ENCODE data around the gene DAAM2.

DAAM2 gene

DNA sequence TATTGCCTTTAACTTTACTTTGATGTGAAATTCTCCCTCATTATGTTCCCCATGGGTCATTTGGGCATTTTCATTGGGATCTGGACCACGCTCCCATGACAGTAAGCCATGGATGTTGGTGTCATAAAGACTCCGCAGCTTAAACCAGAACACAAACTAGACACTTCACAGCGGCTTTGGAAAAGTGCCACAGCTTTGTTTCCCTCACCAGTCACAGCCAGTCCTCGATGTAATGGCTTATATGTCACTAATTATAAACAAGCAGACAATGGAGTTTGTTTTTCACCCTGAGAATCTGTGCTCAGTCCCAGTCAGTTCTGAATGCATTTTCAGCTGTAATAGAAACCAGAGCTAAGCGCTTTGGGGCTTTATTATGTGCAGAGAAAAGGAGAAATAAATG, 23.2 kb upstream of the DAAM2 start:
- Mint-ChIP-seq H3K27ac (no peak overlapping the region), H3K27me3 (ENCODE audit: low read depth) (peaks cover 20% of the 10 kb centered on the region), H3K4me1 (peaks cover 14% of the 10 kb centered on the region), H3K36me3 (ENCODE audit: low read depth) (no peaks in the 10 kb centered on the region), H3K9me3 (peaks cover 5% of the 10 kb centered on the region), H3K4me3 (no peak overlapping the region)
- TF ChIP-seq, protein P1, sequence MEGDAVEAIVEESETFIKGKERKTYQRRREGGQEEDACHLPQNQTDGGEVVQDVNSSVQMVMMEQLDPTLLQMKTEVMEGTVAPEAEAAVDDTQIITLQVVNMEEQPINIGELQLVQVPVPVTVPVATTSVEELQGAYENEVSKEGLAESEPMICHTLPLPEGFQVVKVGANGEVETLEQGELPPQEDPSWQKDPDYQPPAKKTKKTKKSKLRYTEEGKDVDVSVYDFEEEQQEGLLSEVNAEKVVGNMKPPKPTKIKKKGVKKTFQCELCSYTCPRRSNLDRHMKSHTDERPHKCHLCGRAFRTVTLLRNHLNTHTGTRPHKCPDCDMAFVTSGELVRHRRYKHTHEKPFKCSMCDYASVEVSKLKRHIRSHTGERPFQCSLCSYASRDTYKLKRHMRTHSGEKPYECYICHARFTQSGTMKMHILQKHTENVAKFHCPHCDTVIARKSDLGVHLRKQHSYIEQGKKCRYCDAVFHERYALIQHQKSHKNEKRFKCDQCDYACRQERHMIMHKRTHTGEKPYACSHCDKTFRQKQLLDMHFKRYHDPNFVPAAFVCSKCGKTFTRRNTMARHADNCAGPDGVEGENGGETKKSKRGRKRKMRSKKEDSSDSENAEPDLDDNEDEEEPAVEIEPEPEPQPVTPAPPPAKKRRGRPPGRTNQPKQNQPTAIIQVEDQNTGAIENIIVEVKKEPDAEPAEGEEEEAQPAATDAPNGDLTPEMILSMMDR (IDR thresholded peaks at IDR 0.05; ENCODE audit: unreplicated experiment in 3 of 3): no peak

DNA sequence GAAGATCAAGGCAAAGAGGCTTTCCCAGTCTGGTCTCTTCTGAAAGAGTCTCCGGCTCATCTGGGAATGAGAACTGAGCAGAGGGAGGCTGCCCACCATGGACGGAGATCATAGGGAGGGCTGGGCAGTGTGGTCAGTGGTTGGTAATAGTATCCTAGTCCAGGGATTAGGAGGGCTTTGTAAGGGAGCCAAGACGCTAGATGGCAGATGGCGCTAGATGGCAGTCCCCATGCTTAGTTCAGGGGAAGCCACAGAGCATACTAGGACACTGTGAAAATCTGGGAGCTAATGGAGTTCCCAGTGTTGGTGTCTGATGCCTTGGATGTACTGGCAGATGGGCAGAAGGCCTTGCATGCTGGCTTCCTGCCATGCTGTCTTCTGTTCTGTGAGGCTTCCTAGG, 21.7 kb upstream of the DAAM2 start:
- H3K4me3 Mint-ChIP-seq: no peak overlapping the region
- H3K9me3 Mint-ChIP-seq: peaks cover 5% of the 10 kb centered on the region
- H3K27me3 Mint-ChIP-seq (ENCODE audit: low read depth): peaks cover 23% of the 10 kb centered on the region
- H3K36me3 Mint-ChIP-seq (ENCODE audit: low read depth): no peaks in the 10 kb centered on the region
- peaks cover 14% of the 10 kb centered on the region for H3K4me1 Mint-ChIP-seq
- TF ChIP-seq, protein P1 (IDR thresholded peaks at IDR 0.05; ENCODE audit: unreplicated experiment in 3 of 3): no peak
- H3K27ac Mint-ChIP-seq: no peak overlapping the region

DNA sequence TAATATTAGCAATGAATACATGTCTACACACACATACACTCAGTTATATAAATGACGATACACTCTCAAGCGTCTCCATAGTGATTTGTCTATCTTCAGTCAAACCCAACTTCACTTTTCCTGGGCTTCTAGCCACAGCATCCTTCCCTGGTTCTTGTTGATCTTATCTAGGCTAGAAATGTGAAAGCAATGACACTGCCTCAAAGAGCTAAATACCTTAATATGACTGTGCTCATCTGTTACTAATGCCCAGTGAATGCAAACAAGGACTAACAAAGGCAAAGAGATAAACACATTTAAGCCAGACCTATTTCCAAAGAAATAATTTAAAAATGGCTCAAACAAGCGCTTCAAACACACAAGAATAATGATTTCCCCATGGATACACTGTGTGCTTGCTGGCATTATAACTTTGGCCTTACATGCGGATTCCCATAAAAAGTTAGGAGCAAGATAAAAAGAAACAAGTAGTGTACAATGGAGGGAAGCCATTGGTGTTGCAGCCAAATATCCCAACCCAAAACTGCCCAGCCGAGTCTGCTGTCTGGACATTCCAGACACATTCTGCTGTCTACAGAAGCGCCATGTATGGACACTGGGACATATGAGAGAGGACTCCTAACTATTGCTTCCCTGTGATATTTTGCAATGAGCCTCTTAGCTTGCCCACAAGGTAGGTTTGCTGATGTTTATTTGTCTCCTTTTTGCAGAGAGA, 19.5 kb upstream of the DAAM2 start:
- Mint-ChIP-seq H3K4me1 (peaks cover 32% of the 10 kb centered on the region), H3K27me3 (ENCODE audit: low read depth) (peaks cover 19% of the 10 kb centered on the region), H3K9me3 (peaks cover 3% of the 10 kb centered on the region), H3K4me3 (no peak overlapping the region), H3K27ac (peak overlapping the region in 1 of 3 experiments; percentile 1), H3K36me3 (ENCODE audit: low read depth) (no peaks in the 10 kb centered on the region)
- TF ChIP-seq, protein P1 (IDR thresholded peaks at IDR 0.05; ENCODE audit: unreplicated experiment in 3 of 3): no peak

DNA sequence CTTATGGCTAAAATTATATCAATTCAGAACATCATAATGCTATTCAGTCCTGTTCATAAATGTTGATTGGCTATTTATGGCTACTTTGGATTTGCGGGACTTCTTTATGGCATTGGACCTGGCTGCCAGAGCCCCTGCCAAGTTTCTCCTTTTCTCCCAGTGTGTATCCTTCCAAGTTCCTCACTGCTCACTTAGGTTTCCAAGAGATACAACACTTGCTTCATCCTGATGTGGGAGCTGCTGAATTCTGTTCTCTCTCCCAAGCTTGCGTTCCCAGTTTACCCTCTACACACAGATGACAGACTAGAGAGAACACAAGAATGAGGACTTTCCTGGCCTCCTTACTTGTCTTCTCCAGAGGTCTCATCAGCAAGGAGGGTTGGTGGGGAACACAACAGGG, 18.4 kb upstream of the DAAM2 start:
- Mint-ChIP-seq H3K27me3 (ENCODE audit: low read depth) (peaks cover 19% of the 10 kb centered on the region), H3K36me3 (ENCODE audit: low read depth) (no peaks in the 10 kb centered on the region), H3K9me3 (no peaks in the 10 kb centered on the region), H3K4me1 (peaks cover 43% of the 10 kb centered on the region), H3K27ac (no peak overlapping the region), H3K4me3 (no peak overlapping the region)
- TF ChIP-seq, protein P1 (IDR thresholded peaks at IDR 0.05; ENCODE audit: unreplicated experiment in 3 of 3): no peak

DNA sequence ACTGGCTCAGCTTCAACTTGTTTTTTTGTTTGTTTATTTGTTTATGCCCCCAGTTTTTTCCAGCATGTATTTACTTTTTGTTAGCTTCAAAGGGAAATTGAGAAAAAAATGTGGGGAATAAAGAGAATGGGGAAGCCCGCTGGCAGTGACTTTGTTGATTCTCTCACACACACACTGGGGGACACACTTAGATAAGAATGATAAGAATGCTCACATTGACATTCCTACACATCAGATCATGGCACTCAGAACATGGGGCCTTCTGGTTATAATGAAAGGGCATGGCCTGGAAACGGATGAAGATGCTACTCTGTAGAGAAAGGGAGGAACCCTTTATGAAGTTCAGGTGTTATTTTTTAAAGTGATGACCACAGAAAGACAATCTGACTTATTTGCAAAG, 15.6 kb upstream of the DAAM2 start:
- Mint-ChIP-seq H3K9me3 (no peaks in the 10 kb centered on the region), H3K36me3 (ENCODE audit: low read depth) (no peaks in the 10 kb centered on the region), H3K4me3 (no peak overlapping the region), H3K4me1 (peaks cover 42% of the 10 kb centered on the region), H3K27ac (peak overlapping the region; percentile 55 to 85 (median 77)), H3K27me3 (ENCODE audit: low read depth) (peaks cover 15% of the 10 kb centered on the region)
- TF ChIP-seq, protein P1 (IDR thresholded peaks at IDR 0.05; ENCODE audit: unreplicated experiment in 3 of 3): no peak

DNA sequence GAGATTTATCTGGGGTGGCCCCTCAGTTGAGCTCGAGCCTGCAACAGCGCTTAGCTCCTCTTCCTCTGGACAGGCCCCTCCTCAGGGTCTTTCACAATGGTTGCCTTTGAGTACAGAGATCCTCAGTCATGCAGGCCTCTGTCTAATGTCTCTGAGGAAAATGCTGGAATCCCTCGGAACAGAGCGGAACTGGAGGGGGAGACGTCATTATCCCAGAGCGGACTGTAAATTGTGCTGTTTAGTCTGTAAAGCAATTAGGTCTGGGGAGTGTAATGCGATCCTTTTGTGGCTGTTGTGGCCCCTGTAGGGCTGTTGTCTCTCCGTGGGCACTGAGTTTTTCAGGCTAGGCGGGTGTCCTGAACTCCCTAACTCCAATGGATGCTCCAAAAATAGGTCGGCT, 15.0 kb upstream of the DAAM2 start:
- H3K9me3 Mint-ChIP-seq: peaks cover 3% of the 10 kb centered on the region
- no peaks in the 10 kb centered on the region for H3K36me3 Mint-ChIP-seq (ENCODE audit: low read depth)
- peaks cover 42% of the 10 kb centered on the region for H3K4me1 Mint-ChIP-seq
- no peak overlapping the region for H3K4me3 Mint-ChIP-seq
- peaks cover 15% of the 10 kb centered on the region for H3K27me3 Mint-ChIP-seq (ENCODE audit: low read depth)
- H3K27ac Mint-ChIP-seq: peak overlapping the region; percentile 55 to 85 (median 77)
- TF ChIP-seq, protein P1 (IDR thresholded peaks at IDR 0.05; ENCODE audit: unreplicated experiment in 3 of 3): no peak

Data from nephron (organoid).